H9 (cell line): ENCODE results near the gene SCFD2. TPM values are rescaled to one million over a fixed set of nuclear protein-coding genes. Genes with fewer than 3 reads are reported as not detected.

Experiments
- DNase-seq: peaks from one replicate; pipeline ENCODE4 v3.0.0-alpha.2; 2017
- H2AFZ ChIP-seq: one replicate; pipeline ENCODE4 v1.6.1; 2013; ENCODE audit warnings: mild to moderate bottlenecking, low read length, control low read depth, moderate library complexity
- H2AK5ac ChIP-seq: 2 replicates; pipeline ENCODE4 v1.6.1; 2013; ENCODE audit warnings: low read length, control low read depth, mixed read lengths; ENCODE audit not compliant: insufficient read length
- H2BK120ac ChIP-seq: one replicate; pipeline ENCODE4 v1.6.1; 2013; ENCODE audit warnings: low read depth, mild to moderate bottlenecking, low read length, control low read depth, inconsistent platforms; ENCODE audit not compliant: poor library complexity, severe bottlenecking
- H2BK12ac ChIP-seq: 2 replicates; pipeline ENCODE4 v1.6.1; 2013; ENCODE audit warnings: low read length, control low read depth, mixed read lengths, low read depth; ENCODE audit not compliant: insufficient read length
- H2BK15ac ChIP-seq: 2 replicates; pipeline ENCODE4 v1.6.1; 2013; ENCODE audit warnings: low read depth, low read length, control low read depth
- H2BK20ac ChIP-seq: one replicate; pipeline ENCODE4 v1.6.1; 2013; ENCODE audit warnings: low read depth, mild to moderate bottlenecking, low read length, control low read depth, inconsistent platforms; ENCODE audit not compliant: poor library complexity, severe bottlenecking
- H2BK5ac ChIP-seq: 2 replicates; pipeline ENCODE4 v1.6.1; 2013; ENCODE audit warnings: low read length, control low read depth, mixed read lengths; ENCODE audit not compliant: insufficient read length
- H3K14ac ChIP-seq: 2 replicates; pipeline ENCODE4 v1.6.1; 2013; ENCODE audit warnings: low read length, control low read depth; ENCODE audit not compliant: insufficient read depth
- H3K18ac ChIP-seq: 2 replicates; pipeline ENCODE4 v1.6.1; 2013; ENCODE audit warnings: low read depth, mild to moderate bottlenecking, mixed read lengths, low read length, control low read depth; ENCODE audit not compliant: insufficient read length
- H3K23ac ChIP-seq: 2 replicates; pipeline ENCODE4 v1.6.1; 2013; ENCODE audit warnings: low read length, control low read depth, mixed read lengths, low read depth; ENCODE audit not compliant: insufficient read length
- H3K23me2 ChIP-seq: 2 replicates; pipeline ENCODE4 v1.6.1; 2013; ENCODE audit warnings: low read depth, mild to moderate bottlenecking, mixed read lengths, low read length, control low read depth; ENCODE audit not compliant: insufficient read length, poor library complexity, severe bottlenecking
- H3K27ac ChIP-seq: 2 replicates; pipeline ENCODE4 v1.5.1; 2013; ENCODE audit warnings: low read length, control low read depth, mixed read lengths, low read depth; ENCODE audit not compliant: insufficient read length
- H3K27me3 ChIP-seq: 2 replicates; pipeline ENCODE4 v1.6.1; 2013; ENCODE audit warnings: low read length, control low read depth, inconsistent platforms; ENCODE audit not compliant: insufficient read depth
- H3K4ac ChIP-seq: 2 replicates; pipeline ENCODE4 v1.6.1; 2013; ENCODE audit warnings: low read depth, mild to moderate bottlenecking, control low read depth, inconsistent platforms, low read length, moderate library complexity
- H3K4me1 ChIP-seq: 2 replicates; pipeline ENCODE4 v1.6.1; 2013; ENCODE audit warnings: low read length, control low read depth, inconsistent platforms; ENCODE audit not compliant: insufficient read depth
- H3K4me2 ChIP-seq: 2 replicates; pipeline ENCODE4 v1.6.1; 2013; ENCODE audit warnings: low read length, control low read depth, mixed read lengths; ENCODE audit not compliant: insufficient read length, insufficient read depth
- H3K56ac ChIP-seq: 2 replicates; pipeline ENCODE4 v1.6.1; 2013; ENCODE audit warnings: low read depth, mild to moderate bottlenecking, mixed read lengths, low read length, control low read depth; ENCODE audit not compliant: insufficient read length
- H3K79me1 ChIP-seq: 2 replicates; pipeline ENCODE4 v1.6.1; 2013; ENCODE audit warnings: low read depth, mild to moderate bottlenecking, moderate library complexity, low read length, control low read depth, inconsistent platforms; ENCODE audit not compliant: insufficient read depth, poor library complexity, severe bottlenecking
- H3K79me2 ChIP-seq: 2 replicates; pipeline ENCODE4 v1.6.1; 2013; ENCODE audit warnings: low read length, control low read depth, inconsistent platforms; ENCODE audit not compliant: insufficient read depth
- H3K9ac ChIP-seq: 2 replicates; pipeline ENCODE4 v1.6.1; 2013; ENCODE audit warnings: low read length, control low read depth, mixed read lengths; ENCODE audit not compliant: insufficient read length; ENCODE audit errors: extremely low read depth
- H3K9me3 ChIP-seq: one replicate; pipeline ENCODE4 v1.6.1; 2013; ENCODE audit warnings: low read depth, low read length, inconsistent platforms; ENCODE audit not compliant: control insufficient read depth
- H3T11ph ChIP-seq: one replicate; pipeline ENCODE4 v1.6.1; 2013; ENCODE audit warnings: mild to moderate bottlenecking, low read length, control low read depth, inconsistent platforms
- H4K20me1 ChIP-seq: one replicate; pipeline ENCODE4 v1.6.1; 2013; ENCODE audit not compliant: control insufficient read depth, insufficient read length, insufficient read depth
- H4K5ac ChIP-seq: 2 replicates; pipeline ENCODE4 v1.6.1; 2013; ENCODE audit warnings: low read depth, mild to moderate bottlenecking, mixed read lengths, low read length, control low read depth; ENCODE audit not compliant: insufficient read length
- H4K8ac ChIP-seq: replicated peaks from 2 replicates; pipeline ENCODE4 v1.6.1; 2013; ENCODE audit warnings: low read length, control low read depth, mixed read lengths, low read depth; ENCODE audit not compliant: insufficient read length
- H4K91ac ChIP-seq: 2 replicates; pipeline ENCODE4 v1.6.1; 2013; ENCODE audit warnings: low read depth, mild to moderate bottlenecking, moderate library complexity, mixed read lengths, low read length, control low read depth; ENCODE audit not compliant: insufficient read length
- H3K27ac Mint-ChIP-seq, 3 experiments: 2 replicates in 2 of 3; 3 replicates in 1 of 3; pipeline ENCODE4 v1.8.0; 2020 to 2021; ENCODE audit warnings: mixed read lengths in 3 of 3, mild to moderate bottlenecking in 1 of 3, moderate library complexity in 1 of 3
- H3K27me3 Mint-ChIP-seq: 2 replicates; pipeline ENCODE4 v1.8.0; 2021; ENCODE audit warnings: low read depth, mild to moderate bottlenecking, moderate library complexity, mixed read lengths
- H3K36me3 Mint-ChIP-seq, 3 experiments: 2 replicates in 2 of 3; 3 replicates in 1 of 3; pipeline ENCODE4 v1.8.0; 2020 to 2021; ENCODE audit warnings: low read depth in 3 of 3, mixed read lengths in 3 of 3; ENCODE audit not compliant: insufficient read depth in 1 of 3
- H3K4me1 Mint-ChIP-seq, 2 experiments: 2 replicates each; pipeline ENCODE4 v1.8.0; 2020; ENCODE audit warnings: mixed read lengths in 2 of 2
- H3K4me3 Mint-ChIP-seq, 2 experiments: 2 replicates in 1 of 2; 3 replicates in 1 of 2; pipeline ENCODE4 v1.8.0; 2020 to 2021; ENCODE audit warnings: mild to moderate bottlenecking in 2 of 2, mixed read lengths in 2 of 2, moderate library complexity in 1 of 2
- H3K9me3 Mint-ChIP-seq, 2 experiments: 2 replicates in 1 of 2; 3 replicates in 1 of 2; pipeline ENCODE4 v1.8.0; 2020; ENCODE audit warnings: mild to moderate bottlenecking in 2 of 2, mixed read lengths in 2 of 2, moderate library complexity in 1 of 2
- WGBS: extraction: QIAGEN DNeasy Blood & Tissue Kit; methylation state at CpG from one replicate; pipeline ENCODE4 v1.1.7; 2013; ENCODE audit warnings: missing lambda C conversion rate, low lambda C conversion rate, mixed read lengths; ENCODE audit not compliant: insufficient read length; ENCODE audit errors: extremely low coverage; 5-methylcytosine and 5-hydroxymethylcytosine counted together
- total RNA-seq: library from RNA; stranded (reverse); gene quantifications from 2 replicates; pipeline ENCODE4 v1.2.1, GENCODE V29; 2021
- TF ChIP-seq, protein P1 (sequence below): fragments of 200-600 bp; sonication (generic); conservative IDR thresholded peaks from 3 replicates; pipeline ENCODE4 v1.8.0; 2021; ENCODE audit warnings: antibody characterized with exemption, mild to moderate bottlenecking

Gene SCFD2
- total RNA-seq, 1 experiment from 2014 or later: 10.1 TPM

DNA sequence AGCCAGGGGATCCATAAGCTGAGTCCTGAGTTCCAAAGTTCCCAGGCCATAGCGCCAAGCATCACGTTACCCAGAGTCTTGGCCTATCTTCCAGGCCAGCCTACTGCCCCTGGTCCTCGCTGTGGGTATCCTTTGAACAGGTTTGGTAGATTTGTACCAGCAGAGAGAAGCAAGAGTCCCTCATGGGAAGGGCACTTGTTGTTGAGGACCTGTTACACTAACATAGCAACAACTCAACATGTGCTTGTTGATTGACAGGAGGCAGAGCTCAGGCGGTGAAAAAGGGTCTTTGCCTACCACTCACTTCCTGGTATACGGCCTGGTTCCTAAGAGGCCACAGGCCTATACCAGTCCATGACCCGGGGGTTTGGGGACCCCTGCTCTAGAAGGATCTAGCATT lies 365.3 kb downstream of the SCFD2 start:
- no peak overlapping the region for H3K4ac ChIP-seq
- H4K8ac ChIP-seq: no peak overlapping the region
- Mint-ChIP-seq H3K27me3 (no peaks in the 10 kb centered on the region), H3K9me3 (no peaks in the 10 kb centered on the region), H3K4me3 (no peak overlapping the region), H3K27ac (no peak overlapping the region), H3K4me1 (no peaks in the 10 kb centered on the region), H3K36me3 (no peaks in the 10 kb centered on the region)
- no peak overlapping the region for H3K9ac ChIP-seq
- H3K4me2 ChIP-seq: no peak overlapping the region
- no peaks in the 10 kb centered on the region for H3K23me2 ChIP-seq
- DNase-seq: no peak
- no peak overlapping the region for H3K18ac ChIP-seq
- no peak overlapping the region for H4K91ac ChIP-seq
- H3K23ac ChIP-seq: no peak overlapping the region
- no peak overlapping the region for H4K5ac ChIP-seq
- H2AK5ac ChIP-seq: no peak overlapping the region
- H3K79me2 ChIP-seq: no peaks in the 10 kb centered on the region
- WGBS: no CpG with 5 or more reads among the region's 6 CpGs
- H2AFZ ChIP-seq: no peak overlapping the region
- no peak overlapping the region for H3K14ac ChIP-seq
- H2BK20ac ChIP-seq: no peak overlapping the region
- H3K4me1 ChIP-seq: no peaks in the 10 kb centered on the region
- H4K20me1 ChIP-seq: no peaks in the 10 kb centered on the region
- no peak overlapping the region for H3T11ph ChIP-seq
- no peaks in the 10 kb centered on the region for H3K9me3 ChIP-seq
- no peak overlapping the region for H3K27ac ChIP-seq
- no peak overlapping the region for H2BK15ac ChIP-seq
- no peaks in the 10 kb centered on the region for H3K79me1 ChIP-seq
- H2BK12ac ChIP-seq: no peak overlapping the region
- no peak overlapping the region for H2BK5ac ChIP-seq
- H2BK120ac ChIP-seq: no peak overlapping the region
- no peaks in the 10 kb centered on the region for H3K27me3 ChIP-seq
- no peak overlapping the region for H3K56ac ChIP-seq
- TF ChIP-seq, protein P1, sequence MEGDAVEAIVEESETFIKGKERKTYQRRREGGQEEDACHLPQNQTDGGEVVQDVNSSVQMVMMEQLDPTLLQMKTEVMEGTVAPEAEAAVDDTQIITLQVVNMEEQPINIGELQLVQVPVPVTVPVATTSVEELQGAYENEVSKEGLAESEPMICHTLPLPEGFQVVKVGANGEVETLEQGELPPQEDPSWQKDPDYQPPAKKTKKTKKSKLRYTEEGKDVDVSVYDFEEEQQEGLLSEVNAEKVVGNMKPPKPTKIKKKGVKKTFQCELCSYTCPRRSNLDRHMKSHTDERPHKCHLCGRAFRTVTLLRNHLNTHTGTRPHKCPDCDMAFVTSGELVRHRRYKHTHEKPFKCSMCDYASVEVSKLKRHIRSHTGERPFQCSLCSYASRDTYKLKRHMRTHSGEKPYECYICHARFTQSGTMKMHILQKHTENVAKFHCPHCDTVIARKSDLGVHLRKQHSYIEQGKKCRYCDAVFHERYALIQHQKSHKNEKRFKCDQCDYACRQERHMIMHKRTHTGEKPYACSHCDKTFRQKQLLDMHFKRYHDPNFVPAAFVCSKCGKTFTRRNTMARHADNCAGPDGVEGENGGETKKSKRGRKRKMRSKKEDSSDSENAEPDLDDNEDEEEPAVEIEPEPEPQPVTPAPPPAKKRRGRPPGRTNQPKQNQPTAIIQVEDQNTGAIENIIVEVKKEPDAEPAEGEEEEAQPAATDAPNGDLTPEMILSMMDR: no peak
